SK-N-MC (cell line): ENCODE results near the gene ULK2.

ENCODE experiments used
- DNase-seq: peaks from one replicate; pipeline ENCODE4 v3.0.0-alpha.2; 2011; ENCODE audit warnings: low read depth, low spot score
- H3K27ac ChIP-seq: fragments of 200-600 bp; sonication (generic); 2 replicates; pipeline ENCODE4 v1.5.1; 2016; ENCODE audit warnings: mixed run types
- H3K36me3 ChIP-seq: fragments of 200-600 bp; sonication (generic); 2 replicates; pipeline ENCODE4 v1.6.1; 2017; ENCODE audit warnings: antibody characterized with exemption, low read length, mixed read lengths; ENCODE audit not compliant: insufficient read depth
- H3K4me3 ChIP-seq: fragments of 200-600 bp; sonication (generic); 2 replicates; pipeline ENCODE4 v1.5.1; 2016
- H3K9ac ChIP-seq: fragments of 200-600 bp; sonication (generic); 2 replicates; pipeline ENCODE4 v1.8.0; 2017; ENCODE audit warnings: mixed run types, mixed read lengths; ENCODE audit not compliant: insufficient read length
- H3K9me3 ChIP-seq: fragments of 200-600 bp; sonication (generic); 2 replicates; pipeline ENCODE4 v1.6.1; 2017; ENCODE audit warnings: low read depth, mild to moderate bottlenecking, antibody characterized with exemption, low read length, moderate library complexity, mixed read lengths
- EZH2 ChIP-seq: fragments of 200-600 bp; sonication (generic); IDR thresholded peaks from one replicate; pipeline ENCODE4 v1.6.1; 2017; ENCODE audit warnings: antibody characterized with exemption
- FOXP2 ChIP-seq: optimal IDR thresholded peaks from 2 replicates; pipeline ENCODE3; 2011; ENCODE audit warnings: mild to moderate bottlenecking, moderate library complexity; ENCODE audit not compliant: insufficient read depth; ENCODE audit errors: extremely low read length, control extremely low read depth
- POLR2AphosphoS5 ChIP-seq: IDR thresholded peaks from 2 replicates; pipeline ENCODE4 v1.6.1; 2012; ENCODE audit warnings: mild to moderate bottlenecking, low read depth, low read length, borderline replicate concordance

ULK2 gene

DNA sequence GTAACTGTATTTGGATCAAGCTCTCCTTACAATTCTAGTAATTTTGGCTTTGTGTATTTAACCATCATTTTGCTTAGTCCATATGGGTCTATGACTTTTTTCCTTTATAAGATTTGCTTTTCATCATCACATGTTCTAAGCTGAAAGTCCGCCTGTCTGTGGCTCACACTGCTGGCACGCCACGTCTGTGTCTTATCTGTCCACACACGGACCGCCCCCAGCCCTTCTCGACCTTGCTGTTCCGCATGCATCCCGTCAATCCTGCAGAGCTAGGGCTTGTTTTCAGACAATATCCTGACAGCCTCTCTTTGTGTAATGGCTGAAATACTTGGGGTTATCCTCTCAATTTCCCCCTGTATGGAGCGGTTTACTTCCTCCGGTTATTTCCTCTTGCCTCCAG is 111.2 kb downstream of the ULK2 start:
- no peaks in the 10 kb centered on the region for H3K9me3 ChIP-seq
- no peak overlapping the region for H3K9ac ChIP-seq
- H3K27ac ChIP-seq, result no peak overlapping the region
- no peak overlapping the region for H3K4me3 ChIP-seq
- H3K36me3 ChIP-seq, result no peaks in the 10 kb centered on the region
- DNase-seq, result no peak
- TF ChIP-seq EZH2 (no peak), FOXP2 (no peak)

DNA sequence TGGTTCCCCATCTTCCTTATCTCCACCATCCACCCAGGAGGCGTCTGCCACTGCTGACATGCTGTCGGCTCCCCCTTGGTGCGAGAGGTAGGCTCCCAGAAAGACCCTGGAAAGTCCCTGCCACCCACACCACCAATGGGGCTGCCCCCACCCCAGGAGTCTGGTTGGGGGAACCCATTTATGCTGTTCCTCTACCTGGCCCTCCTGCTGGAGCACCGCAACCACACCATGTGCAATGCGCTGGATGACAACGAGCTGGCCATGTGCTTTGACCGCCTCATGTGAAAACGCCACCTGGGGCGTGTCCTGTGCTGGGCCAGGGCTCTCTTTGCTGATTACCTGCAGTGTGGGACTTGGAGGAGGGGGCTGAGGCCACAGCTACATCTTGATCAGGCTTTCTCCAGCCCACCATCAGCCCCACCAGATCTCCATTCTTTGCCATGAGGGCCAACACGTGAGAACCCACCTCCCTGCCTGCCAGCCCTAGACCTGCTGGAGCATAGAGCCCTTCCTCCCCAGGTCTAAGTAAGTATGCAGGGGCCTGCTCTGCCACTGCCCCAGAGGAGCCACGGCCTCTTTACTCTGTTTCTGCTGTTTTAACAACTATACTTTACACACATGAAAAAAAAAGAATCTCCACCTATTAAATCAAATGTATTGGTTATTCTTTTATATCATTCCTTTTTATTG is 111.8 kb downstream of the ULK2 start:
- H3K27ac ChIP-seq, result no peak overlapping the region

DNA sequence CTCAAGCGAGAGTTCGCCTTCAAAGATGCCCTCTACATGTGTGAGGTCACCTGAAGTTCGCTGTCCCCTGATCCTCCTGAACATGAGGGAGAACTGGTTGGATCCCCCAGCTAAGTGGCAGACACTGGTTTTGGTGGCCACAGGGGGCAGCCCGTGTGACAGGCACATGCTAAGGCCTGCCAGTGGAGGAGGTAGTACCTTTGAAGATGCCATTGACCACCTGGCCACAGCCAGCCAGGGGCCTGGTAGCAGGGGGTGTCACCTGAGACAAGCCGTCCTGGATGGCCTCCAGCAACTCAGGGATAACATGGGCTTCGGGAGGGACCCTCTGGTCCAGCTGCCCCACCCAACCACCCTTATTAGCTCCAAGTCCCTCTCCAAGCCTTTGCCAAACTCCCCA is 112.3 kb downstream of the ULK2 start:
- Histone ChIP-seq H3K36me3 (no peaks in the 10 kb centered on the region), H3K9ac (no peak overlapping the region), H3K9me3 (no peaks in the 10 kb centered on the region), H3K4me3 (no peak overlapping the region), H3K27ac (no peak overlapping the region)
- TF ChIP-seq FOXP2 (no peak), POLR2AphosphoS5 (no peak), EZH2 (no peak)
- DNase-seq, result no peak

More for the DNA sequence above, 111.8 kb downstream of the ULK2 start:
- no peaks in the 10 kb centered on the region for H3K9me3 ChIP-seq
- no peak overlapping the region for H3K9ac ChIP-seq
- no peak for DNase-seq
- no peaks in the 10 kb centered on the region for H3K36me3 ChIP-seq
- TF ChIP-seq EZH2 (no peak), POLR2AphosphoS5 (no peak), FOXP2 (no peak)
- H3K4me3 ChIP-seq, result no peak overlapping the region

DNA sequence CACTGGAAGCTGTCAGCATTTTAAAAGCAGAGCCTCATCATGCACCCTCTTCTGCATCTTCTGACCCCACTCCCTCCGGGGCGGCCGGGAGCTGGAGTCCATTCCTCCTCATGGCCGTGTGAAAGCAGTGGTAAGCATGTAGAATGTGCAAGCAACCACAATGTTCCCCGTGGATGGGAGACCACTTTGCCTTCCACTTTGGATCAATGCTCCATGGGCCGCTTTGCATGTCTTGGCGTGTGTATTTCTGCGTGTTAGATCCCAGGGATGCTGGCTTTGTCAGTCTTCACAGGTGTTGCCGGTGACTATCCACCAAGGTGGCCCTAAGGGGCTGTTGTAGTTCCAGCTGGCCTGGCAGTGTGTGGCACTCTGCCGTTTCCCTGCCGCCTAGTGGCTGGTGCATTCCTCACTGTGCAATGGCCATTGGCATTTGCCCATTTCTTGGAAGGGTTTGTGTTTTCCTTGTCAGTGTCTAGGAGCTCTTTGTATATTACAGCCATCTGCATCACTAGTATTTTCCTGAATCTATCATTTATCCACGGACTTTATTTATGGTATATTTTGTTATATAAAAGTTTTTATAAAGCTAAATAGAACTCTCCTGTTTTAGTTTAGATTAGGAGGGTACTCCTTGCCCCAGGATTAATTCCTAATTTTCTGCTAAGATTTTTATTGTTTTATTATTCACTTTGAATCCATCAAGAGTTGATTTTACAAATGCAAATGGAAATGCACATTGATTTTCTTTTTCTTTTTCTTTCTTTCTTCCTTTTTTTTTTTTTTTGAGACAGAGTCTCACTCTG is 113.9 kb downstream of the ULK2 start:
- no peaks in the 10 kb centered on the region for H3K36me3 ChIP-seq
- H3K9me3 ChIP-seq, result no peaks in the 10 kb centered on the region
- H3K4me3 ChIP-seq, result no peak overlapping the region
- H3K27ac ChIP-seq, result no peak overlapping the region
- no peak overlapping the region for H3K9ac ChIP-seq
- no peak for DNase-seq
- TF ChIP-seq FOXP2 (no peak), EZH2 (no peak), POLR2AphosphoS5 (no peak)

DNA sequence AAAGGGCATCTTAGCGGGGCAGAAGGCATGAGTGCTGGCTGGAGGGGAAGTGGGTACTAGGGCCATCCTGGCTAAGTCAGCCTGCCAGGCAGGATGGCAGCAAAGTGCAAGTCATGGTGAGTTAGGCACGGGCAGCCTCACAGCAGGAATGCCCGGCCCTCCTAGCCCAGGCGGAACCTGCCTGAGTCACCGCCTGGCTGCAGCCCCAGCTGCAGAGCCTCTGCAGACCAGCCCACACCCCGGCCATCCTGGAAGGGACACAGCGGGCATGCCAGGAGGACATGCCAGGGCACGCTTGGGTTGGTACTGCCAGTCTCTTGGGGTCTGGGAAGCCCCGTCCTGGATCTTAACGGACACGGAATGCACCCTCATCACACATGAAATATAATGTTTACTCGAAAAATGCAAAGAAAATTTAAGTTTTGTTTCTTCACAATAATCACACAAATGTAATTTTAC is 114.7 kb downstream of the ULK2 start:
- Histone ChIP-seq H3K9me3 (no peaks in the 10 kb centered on the region), H3K36me3 (no peaks in the 10 kb centered on the region), H3K4me3 (no peak overlapping the region), H3K9ac (no peak overlapping the region), H3K27ac (no peak overlapping the region)
- no peak for DNase-seq
- no peak for TF ChIP-seq FOXP2
- no peak for TF ChIP-seq POLR2AphosphoS5
- TF ChIP-seq EZH2, result no peak

DNA sequence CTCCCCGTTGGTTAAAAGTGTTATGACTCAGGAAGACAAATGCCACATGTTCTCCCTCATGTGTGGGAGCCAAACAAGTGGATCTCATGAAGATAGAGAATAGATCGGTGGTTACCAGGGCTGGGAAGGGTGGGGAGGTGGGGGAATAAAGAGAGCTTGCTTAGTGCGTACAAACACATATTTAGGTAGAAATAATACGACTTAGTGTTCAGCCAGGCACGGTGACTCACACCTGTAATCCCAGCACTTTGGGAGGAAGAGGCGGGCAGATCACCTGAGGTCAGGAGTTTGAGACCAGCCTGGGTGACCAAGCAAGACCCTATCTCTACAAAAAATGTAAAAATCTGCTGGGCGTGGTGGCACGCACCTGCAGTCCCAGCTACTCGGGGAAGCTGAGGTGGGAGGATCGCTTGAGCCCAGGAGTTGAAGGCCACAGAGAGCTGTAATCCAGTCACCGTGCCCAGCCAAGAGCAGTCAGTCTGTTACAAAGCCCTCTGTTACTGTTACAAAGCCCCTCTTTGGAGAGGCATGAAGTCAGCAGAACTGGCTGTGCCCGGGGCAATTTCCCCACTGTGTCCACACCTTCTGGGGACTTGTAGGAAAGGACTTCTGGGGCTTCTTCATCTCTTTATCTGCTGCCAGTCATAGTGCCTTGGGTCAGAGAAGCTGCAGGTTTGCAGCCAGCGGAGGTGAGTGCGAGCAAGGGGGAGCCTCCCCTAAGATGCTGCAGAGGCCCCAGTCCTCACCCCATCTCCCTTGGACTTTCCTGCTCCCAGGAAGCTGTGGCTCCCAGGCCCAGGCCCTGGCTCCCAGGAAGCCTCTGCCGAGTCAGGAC is 115.3 kb downstream of the ULK2 start:
- H3K4me3 ChIP-seq, result no peak overlapping the region
- TF ChIP-seq POLR2AphosphoS5, result no peak
- no peak for TF ChIP-seq FOXP2

DNA sequence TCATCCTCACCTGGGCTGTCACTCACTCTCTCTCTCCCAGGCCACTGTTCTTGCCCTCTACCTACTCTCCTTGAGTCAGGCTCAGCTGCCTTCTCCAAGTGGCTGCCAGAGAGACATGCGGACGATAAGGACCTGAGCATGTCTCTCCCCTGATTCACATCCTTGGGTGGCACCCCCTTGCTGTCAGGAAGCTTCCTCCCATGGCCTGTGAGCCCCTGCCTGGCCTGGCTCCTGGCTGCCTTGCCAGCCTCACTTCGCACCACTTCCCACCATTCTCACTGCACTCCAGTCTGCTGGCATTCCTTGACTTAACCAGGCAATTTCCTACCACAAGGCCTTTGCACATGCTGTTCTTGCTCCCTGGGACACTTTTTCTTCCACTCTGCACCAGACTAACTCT is 116.9 kb downstream of the ULK2 start:
- H3K4me3 ChIP-seq, result no peak overlapping the region
- no peak overlapping the region for H3K9ac ChIP-seq
- H3K36me3 ChIP-seq, result no peaks in the 10 kb centered on the region
- no peak for DNase-seq
- no peak overlapping the region for H3K27ac ChIP-seq
- TF ChIP-seq EZH2 (no peak), POLR2AphosphoS5 (no peak)
- no peaks in the 10 kb centered on the region for H3K9me3 ChIP-seq

More for the DNA sequence above, 115.3 kb downstream of the ULK2 start:
- H3K9me3 ChIP-seq, result no peaks in the 10 kb centered on the region
- no peak overlapping the region for H3K27ac ChIP-seq
- no peak overlapping the region for H3K9ac ChIP-seq
- DNase-seq, result no peak
- H3K36me3 ChIP-seq, result no peaks in the 10 kb centered on the region

DNA sequence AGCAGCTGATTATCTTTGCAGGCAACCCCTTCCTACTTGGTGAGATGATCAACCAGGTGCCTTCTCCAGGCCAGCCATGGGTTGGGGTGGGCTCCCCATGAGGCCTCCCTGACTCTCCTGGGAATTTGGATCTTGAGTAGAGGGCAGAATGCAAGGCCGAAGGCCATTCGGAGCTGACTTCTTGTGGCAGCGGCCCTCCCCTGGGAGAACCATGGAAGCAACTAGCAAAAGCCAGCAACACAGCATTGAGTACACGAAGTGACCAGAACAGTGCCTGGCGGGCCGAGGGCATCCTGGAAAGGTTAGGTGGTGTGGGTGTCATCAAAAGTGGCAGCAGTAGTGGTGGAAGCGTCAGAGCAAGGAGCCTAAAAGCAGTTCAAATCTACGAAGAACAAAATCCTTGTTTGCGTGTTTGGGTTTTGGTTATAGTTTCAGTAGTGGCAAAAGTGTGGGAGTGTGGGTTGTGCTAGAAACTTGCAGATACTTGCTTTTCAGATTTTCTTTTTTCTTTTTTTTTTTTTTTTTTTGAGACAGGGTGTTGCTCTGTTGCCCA is 117.6 kb downstream of the ULK2 start:
- H3K27ac ChIP-seq, result no peak overlapping the region
- no peaks in the 10 kb centered on the region for H3K9me3 ChIP-seq
- no peaks in the 10 kb centered on the region for H3K36me3 ChIP-seq
- no peak for DNase-seq
- TF ChIP-seq EZH2 (no peak), POLR2AphosphoS5 (no peak), FOXP2 (no peak)
- no peak overlapping the region for H3K9ac ChIP-seq
- no peak overlapping the region for H3K4me3 ChIP-seq
